COLO668 (cell line): ENCODE results near the gene CNTN4.

Experiments used
- DNase-seq: peaks from one replicate; lab custom pipeline; 2025; ENCODE audit not compliant: unreplicated experiment; lab: John Stamatoyannopoulos, UW

CNTN4 gene

DNA sequence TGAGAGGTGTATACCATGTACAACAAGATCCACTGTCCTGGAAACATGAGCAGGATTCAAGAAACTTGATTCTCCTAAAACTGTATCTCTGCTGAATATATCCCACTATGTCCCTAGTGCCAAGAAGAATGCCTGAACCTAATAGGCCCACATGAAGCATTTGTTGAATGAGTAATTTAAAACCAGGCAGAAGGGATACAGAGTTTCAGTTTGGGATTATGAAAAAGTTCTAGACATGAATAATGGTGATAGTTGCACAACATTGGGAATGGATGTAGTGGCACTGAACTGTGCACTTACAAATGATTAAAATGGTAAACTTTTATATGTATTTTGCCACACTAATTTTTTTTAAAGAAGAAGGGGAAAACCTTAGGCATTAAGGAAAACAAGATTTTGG is 750.4 kb downstream of the CNTN4 start:
- no peak for DNase-seq

DNA sequence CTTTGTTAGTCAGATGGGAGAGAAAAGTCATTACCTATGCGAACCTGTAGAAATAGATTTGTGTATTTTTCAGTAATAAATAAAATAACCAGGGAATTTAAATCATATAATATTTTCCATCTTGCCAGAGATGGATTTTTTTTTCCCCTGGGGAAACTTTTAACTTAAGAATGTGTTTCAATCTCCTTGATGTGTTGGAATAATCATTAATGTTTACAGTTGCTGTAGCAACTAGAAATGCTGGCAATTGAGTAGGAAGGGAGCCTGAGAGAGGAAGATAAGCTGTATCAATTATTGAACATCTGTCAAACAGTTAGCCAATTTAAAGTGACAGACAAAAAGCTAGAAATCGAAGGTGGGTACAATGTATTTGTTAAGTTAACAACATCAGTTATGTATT is 752.0 kb downstream of the CNTN4 start:
- DNase-seq, result no peak

DNA sequence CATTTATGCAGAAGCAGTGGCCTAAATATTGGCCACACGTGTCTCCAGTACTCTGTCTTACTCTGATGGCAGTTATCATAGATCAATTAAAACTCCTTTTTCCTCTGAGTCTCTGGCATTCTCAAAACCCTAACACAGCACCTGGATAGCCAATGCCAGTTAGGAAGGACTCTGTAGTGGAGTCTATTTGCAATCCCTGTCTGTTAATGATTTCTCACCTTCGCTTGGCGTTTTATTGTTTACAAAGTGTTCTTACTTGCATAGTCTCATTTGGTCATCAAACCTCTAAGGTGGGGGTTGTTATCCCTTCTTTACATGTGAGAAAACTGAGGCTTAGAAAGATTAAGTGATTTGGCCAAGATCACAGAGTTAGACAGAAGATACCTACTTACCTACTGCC is 752.7 kb downstream of the CNTN4 start:
- no peak for DNase-seq

DNA sequence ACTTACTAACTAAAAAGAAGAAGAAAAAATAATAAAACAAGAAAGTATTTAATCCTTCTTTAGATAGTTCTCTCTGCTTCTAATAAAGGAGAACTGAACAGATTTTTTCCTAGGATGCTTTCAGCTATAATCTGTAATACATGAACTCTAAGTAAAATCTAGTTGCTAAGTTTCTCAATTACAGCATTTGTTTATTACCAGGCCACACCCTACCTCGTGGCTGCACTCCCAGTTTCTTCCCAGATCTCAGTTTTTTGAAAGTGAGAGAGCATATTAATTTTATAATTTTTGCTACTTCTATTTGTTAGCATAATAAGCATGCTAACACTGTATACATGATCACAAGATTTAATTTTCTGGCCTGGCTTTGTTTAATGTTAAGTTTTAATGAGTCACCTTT is 753.2 kb downstream of the CNTN4 start:
- no peak for DNase-seq

DNA sequence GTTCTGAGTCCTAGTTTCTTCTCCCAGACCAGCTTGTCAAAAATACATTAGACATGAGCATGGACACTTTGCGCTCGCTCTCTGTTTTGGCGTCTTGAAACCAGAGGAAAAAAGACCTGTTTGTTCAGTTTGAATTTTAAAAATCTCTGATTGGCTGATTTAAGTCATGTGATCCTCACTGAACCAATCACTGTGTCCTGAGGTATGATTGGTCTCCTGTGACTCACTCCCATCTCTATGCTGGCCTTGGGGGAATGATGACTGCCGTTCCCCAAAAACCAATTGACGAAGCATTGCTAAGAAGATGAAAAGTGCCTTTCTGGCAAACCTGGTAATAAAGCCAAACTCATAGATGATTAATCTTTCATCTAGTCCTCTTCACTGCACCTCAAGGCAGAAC is 755.0 kb downstream of the CNTN4 start:
- DNase-seq, result no peak

DNA sequence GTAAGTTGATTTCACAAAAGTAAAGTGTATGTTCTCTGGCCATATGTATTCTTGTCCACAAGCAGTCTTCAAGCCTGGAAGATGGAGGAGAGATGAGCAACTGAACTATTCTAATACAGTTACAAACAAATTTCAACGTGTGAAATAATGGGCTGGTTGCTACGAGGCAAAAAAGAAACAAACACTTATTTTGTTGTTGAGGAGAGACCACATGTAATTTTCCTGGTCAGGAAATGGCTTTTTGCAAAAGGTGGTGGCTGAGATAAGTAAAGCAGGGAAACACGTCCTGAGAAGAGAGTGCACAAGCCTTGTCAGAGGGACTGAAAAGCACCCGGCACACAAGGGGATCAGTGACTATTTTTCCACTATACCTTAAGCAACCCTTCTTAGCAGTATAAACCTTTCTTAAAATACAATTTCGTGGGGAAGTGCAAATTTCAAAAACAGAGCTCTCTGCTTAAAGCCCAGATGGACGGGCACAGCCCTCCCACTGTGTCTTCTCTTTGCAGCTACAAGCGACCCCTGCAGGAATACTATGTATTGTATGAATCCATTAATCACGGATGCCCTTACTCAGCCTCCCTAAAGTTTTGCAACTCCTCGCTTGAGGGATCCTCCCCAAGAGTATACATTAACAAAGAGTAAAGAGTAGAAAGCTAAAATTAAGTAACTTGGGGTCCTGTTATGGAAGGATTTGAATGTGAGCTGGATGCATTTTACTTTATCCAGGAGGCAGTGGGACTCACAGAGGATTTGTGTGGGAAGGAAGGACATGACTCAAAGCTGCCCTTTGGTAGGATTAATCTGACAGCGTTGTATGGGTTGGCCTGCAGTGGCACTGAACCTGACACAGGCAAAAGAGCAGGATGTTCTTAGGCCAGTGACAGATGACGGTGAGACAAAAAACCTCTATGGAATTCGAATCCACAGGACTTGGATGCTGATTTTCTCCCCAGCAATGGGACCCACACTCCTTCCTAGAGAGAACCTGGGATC is 757.8 kb downstream of the CNTN4 start:
- DNase-seq, result no peak

DNA sequence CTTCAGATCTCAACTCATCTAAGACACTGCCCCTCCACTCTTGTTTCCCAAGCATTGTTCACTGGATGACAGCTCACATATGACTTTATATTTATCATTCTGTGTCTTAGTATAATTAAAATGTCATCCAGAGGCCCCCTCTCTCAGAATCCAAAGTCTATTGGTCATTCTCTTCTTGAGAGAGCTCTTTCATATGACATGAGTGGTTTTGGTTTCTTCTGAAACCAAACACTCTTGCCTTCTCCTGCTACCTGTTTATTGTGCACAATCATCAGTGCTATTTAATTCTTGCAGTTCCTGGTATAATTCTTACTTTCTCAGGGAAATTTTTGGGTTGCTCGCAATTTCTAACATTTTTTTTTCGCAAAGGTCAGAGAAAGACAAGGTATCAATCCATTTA is 762.0 kb downstream of the CNTN4 start:
- DNase-seq, result no peak

DNA sequence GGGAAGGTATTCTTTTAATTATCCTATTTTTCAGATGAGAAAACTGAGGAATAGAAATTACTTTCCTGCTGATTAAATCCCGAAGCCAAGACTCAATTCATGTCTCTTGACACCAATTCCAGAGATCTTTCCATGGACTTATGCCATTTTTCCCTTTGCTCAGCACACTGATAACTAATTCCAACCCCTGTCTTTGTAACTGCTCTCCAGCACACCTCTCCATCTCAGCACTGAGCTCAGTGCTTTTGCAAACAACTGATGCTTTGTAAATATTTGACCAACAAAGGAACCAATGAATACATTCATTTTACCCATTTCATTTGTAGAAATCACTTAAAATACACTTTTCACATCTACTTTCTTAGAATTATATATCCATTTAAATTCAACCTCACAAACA is 762.5 kb downstream of the CNTN4 start:
- DNase-seq, result no peak

DNA sequence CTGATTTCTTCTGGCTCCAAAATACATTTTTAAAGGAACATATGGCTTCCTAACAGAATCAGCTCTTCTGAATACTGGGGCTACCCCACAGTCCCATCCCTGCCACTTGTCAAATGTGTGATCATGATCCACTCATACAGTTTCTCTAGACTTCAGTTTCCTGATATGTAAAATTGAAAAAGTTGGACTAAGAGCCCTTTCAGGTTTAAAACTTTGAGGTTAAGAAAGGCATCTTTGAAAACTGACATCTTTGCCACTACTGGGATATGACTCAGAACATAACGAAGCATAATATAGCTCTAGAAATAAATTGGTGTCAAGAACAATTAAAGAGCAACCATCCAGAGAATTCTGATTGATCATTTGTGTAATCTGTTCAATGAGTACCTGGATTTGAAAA is 763.3 kb downstream of the CNTN4 start:
- DNase-seq, result no peak

DNA sequence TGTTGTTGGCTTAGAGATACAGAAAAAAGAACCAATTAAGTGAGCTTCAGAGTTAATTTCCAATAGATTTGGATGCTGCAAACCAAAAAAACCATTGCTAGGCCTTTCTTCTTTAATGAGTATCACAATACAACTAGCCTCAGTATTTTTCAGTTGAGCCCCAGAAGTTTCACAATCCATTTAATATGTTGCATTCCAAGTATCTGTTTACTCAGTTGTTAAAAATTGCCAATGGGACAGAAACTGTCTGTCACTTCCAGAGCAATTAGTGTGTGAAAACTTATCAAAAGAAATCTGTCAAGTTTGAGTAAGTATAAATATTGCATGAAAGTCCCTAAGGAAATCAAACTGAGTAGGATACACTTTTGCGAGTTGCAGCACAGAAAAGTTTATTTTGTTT is 763.7 kb downstream of the CNTN4 start:
- DNase-seq, result no peak

DNA sequence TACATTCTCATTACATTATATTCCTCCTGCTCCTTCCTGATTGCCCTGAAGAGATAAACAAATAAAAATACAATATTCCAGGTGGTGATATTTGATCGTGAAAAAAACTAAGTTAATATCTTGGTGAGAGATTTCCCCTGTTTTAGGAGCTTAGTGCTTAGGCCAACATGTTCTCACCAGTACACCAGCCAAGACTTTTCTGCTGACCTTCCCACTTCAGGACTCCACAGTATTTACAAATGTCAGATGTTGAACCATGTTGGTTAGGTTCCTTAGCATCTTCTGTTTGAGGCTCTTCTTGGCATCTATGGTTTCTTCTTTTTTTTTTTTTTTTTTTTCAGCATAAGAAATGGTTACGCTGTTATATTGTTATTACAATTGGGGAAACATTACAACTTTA is 764.5 kb downstream of the CNTN4 start:
- DNase-seq, result no peak

DNA sequence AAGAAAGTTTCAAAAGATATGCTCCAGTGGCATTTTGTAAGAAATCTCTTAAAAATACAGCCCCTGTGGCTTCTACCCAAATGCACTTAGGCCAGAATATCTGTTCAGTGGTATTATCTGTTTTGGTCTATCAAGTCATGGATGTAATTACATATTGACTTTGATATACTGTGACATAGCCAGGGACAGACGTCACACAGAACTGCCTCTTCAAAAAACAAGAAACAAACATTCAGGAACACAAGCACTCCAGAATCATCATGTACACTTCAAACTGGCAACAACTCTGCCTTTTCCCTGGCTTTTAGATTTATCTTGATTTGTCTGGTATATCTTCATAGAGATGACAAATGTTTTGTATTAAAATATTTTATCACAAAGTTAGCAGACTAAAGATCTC is 771.2 kb downstream of the CNTN4 start:
- DNase-seq, result no peak

DNA sequence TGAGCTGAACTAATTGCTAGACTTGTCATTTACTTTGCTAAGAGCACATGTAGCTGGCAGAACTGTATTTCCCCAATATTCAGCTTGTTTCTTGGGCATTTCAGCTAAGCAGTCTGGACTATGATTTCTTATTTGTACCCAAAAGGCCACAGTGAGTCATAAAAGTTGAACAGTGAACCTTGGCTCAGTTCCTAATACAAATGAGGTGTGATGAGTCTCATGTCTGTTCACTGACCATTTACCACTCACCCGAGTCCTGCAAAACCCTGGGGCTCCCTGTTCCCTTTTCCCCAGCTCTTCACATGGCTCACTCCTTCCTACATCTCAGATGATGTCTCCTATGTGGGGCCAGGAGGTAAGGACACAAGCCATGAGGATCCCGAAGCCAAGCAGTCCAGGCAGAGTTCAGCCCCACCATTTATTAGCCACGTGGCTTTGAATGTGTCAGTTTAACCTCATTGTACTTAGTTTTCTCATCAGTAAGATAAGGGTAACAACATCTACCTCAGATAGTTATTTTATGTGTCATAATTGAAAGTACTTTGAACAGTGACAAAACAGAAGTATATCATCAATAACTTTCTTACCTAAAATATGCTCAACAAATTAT is 772.2 kb downstream of the CNTN4 start:
- DNase-seq, result no peak

DNA sequence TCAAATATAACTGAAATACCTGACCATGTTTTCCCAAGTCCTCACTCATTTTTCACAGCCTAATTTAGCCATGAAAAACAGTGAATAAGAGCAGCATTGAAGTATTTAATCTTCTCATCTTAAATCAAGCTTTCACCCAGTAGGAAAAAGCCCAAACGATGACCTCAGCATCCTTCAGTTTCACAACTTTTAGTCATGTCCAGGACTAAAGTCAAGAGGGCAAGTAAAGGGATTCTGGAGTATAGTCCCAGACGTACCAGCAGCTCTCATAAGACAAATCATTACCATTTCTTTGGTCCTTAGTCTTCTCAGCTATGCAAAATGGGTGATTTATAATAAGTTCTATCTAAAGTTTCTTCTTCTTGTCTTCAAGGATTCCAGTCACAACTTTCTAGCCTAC is 774.2 kb downstream of the CNTN4 start:
- no peak for DNase-seq

DNA sequence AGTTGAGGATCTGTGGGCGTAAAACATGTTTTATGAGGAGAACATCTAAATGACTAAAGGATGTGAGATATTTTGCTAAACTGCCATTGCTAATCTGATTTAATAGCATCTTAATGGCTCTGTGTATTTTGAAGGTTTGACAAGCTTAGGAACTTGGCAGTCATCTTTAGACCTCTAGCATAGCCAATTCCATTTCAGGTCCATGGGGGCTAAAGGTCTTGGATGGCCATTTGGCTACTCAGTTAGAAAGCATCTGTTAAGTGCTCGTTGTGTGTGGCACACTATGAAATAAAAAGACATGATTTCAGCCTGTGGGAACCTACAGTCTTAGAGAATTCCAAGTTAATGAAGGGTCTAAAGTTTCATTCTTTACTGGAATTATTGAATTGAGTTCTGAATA is 775.3 kb downstream of the CNTN4 start:
- DNase-seq, result no peak

DNA sequence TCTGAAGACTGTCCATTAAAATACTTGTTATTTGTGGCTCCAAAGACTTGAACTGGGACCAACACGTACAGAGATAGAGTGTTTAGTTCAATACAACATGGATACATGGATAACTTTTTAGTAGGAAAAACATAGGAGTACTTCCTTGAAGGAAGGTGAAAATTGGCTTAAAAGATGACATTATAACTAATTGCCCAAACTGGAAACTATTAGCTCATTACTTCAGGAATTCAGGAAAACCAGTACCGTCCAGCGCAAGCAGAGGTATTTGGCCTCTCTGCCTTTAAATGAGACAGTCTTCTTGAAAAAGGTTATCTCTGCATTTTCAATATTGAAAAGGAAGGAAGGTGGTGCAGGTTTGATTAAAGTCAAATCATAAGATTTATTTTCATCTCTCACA is 777.0 kb downstream of the CNTN4 start:
- DNase-seq, result no peak

DNA sequence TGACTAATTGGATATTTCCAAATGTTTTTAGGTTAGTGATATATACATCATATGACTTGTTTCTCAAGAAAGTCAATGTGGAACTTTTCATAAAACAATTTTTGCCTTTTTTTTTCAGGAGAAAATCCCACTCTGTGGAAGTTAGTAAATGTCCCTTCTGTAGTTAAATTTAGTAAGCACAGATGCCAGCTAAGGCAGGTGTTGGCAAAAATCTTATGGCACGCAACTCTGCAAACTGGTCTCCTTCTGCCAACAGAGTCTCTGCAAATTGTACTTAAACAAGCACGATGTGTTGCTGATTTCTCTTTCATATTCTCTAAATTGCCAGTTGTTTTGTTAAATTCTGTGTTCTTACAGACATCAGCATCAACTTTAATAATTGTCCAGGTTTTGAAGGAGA is 777.7 kb downstream of the CNTN4 start:
- DNase-seq, result no peak

DNA sequence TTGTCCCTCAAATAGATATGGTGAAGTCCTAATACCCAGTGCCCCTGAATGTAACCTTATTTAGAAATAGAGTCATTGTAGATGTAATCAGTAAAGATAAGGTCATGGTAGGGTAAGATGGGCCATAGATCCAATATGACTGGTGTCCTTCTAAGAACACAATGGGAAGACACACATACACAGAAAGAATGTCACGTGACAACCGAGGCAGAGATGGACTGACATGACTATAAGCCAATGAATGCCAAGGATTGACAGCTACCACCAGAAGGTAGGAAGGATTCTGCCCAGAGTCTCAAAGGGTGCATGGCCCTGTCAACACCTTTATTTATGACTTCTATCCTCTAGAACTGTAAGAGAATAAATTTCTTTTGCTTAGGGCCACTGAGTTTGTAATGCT is 780.4 kb downstream of the CNTN4 start:
- no peak for DNase-seq

DNA sequence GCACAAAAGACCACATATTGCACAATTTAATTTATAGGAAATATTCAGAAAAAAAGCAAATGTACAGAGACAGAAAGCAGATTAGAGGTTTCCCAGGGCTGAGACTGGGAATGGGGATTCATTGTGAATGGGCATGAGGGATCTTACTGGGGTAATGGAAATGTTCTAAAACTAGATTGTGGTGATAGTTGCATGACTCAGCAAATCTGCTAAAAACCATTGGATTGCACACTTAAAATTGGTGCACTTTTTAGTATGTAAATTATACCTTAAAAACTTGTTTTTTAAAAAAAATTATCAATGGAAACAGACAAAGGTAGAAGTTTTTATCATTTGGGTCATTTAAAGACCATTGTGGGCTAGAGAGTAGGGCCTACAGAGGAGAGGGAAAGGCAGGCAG is 780.9 kb downstream of the CNTN4 start:
- no peak for DNase-seq

DNA sequence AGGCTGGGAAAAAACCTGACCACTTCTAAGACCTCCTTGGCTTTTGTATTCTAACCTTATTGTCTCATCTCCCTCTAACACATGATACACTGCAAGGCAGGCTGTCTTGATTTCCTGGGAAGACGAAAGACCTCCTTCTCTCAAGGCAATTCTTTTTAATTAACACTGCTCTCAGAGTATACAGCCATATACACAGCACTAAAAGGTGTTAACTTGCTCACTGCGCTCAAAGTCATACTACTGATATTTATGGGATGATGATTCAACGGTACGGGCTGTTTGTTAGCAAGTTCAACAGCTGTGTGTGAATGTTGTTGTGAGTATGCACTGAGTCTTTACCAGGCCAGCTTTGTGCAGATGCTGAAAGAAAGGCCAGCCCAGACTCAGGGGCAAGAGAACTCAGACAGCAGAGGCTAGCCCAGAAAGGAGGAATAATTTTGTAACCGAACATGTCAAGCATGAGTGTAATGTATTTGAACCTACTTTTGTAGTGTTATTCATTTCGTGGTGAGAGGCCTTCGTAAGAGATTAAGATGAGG is 781.6 kb downstream of the CNTN4 start:
- DNase-seq, result no peak

DNA sequence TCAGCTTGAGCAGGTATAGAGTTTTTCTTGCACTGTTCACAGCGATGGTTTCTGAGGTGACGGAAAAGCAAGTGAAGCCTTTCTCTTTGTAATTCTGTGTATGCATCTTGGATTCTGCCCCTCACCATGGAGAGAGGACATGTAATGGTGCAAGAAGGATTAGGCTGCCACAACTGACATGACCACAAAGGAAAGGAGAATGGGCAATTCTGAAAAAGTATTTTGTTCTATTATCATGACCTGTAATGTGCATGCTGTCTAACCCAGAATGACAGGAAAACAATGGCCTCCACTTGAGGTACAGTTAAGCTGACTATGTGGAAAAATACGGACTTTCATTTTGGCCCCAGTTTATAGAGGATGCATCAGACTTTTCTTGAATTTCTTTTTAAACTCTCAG is 784.6 kb downstream of the CNTN4 start:
- no peak for DNase-seq

DNA sequence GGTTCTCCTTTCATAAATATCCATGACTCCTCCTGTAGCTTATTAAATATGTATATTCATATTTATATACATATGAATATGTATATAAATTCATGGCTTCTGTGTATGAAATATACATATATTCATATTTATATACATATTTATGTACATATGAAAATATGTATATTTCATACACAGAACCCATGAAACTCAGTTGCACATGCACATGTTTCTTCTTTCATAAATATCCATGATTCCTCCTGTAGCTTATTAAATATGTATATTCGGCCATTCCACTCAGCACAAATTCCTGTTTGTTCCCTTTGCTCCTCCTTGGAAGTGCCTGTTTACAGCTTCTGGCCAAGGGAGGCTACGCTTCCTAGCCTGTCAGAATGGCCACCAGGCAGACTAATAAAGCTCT is 789.9 kb downstream of the CNTN4 start:
- DNase-seq, result no peak
